Subcutaneous adipose tissue (tissue), 4 donors: Measurements from ENCODE around the gene ERBB4. TPM values are rescaled to one million over a fixed set of nuclear protein-coding genes. Genes with fewer than 3 reads are reported as not detected.

Experiments
- total RNA-seq, 4 donors: library from RNA; depleted of rRNA; stranded (reverse); fragments of >200 nt; gene quantifications; one replicate each; pipeline ENCODE4 v1.1.0, GENCODE V29; 2016
- TF ChIP-seq, protein P1 (sequence below): fragments of 450-650 bp; IDR thresholded peaks from one replicate; pipeline ENCODE4 v1.5.1; 2016; ENCODE audit warnings: low read depth, mild to moderate bottlenecking, control low read depth, antibody characterized with exemption, moderate library complexity

ERBB4 gene
- total RNA-seq, 4 donors from 2014 or later: 0.17 to 1.5 (median 0.71) TPM

DNA sequence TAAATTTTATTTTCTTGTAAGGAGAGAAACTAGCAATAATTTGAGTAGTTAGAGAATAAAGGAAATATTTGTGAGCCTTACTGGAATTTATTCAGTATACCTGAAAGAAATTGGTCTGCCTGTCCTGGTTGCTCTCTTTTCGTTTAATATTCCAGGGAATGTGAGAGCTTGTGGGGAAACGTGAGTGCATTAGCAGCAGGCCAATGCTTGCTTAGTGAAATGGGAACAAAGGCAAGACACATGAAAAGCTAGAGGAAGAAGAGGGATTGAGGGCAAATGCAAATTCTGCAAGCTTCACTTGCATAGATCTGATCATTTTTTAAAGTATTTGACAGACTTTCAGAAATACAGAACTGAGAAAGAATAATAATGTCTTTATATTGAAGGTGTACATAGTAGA lies 111.0 kb downstream of the ERBB4 start:
- TF ChIP-seq, protein P1, sequence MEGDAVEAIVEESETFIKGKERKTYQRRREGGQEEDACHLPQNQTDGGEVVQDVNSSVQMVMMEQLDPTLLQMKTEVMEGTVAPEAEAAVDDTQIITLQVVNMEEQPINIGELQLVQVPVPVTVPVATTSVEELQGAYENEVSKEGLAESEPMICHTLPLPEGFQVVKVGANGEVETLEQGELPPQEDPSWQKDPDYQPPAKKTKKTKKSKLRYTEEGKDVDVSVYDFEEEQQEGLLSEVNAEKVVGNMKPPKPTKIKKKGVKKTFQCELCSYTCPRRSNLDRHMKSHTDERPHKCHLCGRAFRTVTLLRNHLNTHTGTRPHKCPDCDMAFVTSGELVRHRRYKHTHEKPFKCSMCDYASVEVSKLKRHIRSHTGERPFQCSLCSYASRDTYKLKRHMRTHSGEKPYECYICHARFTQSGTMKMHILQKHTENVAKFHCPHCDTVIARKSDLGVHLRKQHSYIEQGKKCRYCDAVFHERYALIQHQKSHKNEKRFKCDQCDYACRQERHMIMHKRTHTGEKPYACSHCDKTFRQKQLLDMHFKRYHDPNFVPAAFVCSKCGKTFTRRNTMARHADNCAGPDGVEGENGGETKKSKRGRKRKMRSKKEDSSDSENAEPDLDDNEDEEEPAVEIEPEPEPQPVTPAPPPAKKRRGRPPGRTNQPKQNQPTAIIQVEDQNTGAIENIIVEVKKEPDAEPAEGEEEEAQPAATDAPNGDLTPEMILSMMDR: no peak

GRCh38 chr2:212426637-212427412 lies 111.8 kb downstream of the ERBB4 start:
- TF ChIP-seq, protein P1: no peak

DNA sequence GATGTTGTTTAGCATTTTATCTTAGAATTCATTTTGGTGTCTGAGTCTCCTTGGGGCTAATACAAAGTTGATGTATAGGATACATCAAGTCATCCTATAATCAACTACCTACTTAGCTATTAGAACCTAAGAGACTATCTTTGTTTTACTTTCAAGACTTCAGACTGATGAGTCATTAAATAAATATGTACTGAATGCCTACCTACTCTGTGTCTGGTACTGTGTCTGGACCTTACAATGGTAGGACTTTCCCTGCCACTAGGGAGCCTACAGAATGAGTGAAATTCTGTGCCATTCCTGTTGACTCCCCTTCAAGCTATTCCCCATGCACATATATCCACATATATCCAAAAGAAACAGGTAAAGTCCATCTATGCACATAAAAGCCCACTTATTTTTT lies 114.5 kb downstream of the ERBB4 start:
- TF ChIP-seq, protein P1: no peak

DNA sequence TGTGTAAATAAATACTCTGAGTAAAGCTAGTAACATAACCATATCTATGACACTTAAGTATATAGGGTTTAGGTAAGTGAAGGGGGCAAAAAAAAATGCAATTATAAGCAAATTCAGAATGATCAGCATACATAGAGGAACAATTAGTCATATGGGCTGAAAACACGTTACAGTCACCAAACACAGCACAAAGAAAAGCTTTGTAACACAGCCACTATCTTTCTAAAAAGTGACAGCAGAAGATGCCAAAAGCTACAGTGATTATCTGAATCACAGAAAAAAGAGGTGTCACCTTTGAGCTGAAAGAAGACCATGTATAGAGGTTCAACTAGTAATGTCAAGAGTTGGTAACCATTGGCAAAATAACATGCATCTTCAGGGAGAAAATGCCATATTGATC lies 115.5 kb downstream of the ERBB4 start:
- TF ChIP-seq, protein P1: no peak

- TF ChIP-seq, protein P1: no peak
These were observed 116.9 kb downstream of the ERBB4 start for GRCh38 chr2:212421556-212422334.

DNA sequence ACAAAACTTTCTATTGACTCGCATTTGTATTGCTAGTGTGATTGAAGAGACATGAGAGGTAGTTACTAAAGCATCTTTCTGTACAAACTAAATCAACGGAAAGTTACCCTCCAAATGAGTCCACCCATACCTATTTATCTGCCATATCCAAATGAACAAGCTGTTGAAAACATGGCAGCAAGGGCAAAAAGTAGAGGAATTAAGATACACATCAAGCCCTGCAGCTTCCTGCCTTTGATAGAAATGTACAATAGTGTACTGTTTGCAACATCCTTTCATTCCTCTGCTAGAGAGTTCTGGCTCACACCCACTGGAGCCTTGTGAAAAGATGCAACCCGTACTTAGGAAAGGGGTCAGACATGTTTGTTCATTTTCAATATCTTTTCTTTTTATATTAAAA lies 122.5 kb downstream of the ERBB4 start:
- TF ChIP-seq, protein P1: no peak

- TF ChIP-seq, protein P1: no peak
These were observed 123.8 kb downstream of the ERBB4 start for GRCh38 chr2:212414767-212415211.
